GM19328 (cell line): ENCODE measurements around the gene ZNF214.
"Not testable (repeated sequence)": the region's sequence is repeated elsewhere in the genome, so short reads cannot be mapped to it uniquely, and the experiment has no call there.

ENCODE experiments used
- ATAC-seq: cut with Tn5 transposase; IDR thresholded peaks from one replicate; pipeline ENCODE4 v1.9.1; 2021; ENCODE audit warnings: mild to moderate bottlenecking, moderate library complexity; ENCODE audit not compliant: unreplicated experiment

Gene ZNF214

GRCh38 chr11:6991227-6991626 is 28.9 kb downstream of the ZNF214 start:
- ATAC-seq, result no peak

- ATAC-seq, result no peak
Observed at GRCh38 chr11:6988506-6988905, 31.6 kb downstream of the ZNF214 start.

- ATAC-seq, result no peak
Observed at GRCh38 chr11:6986487-6986886, 33.7 kb downstream of the ZNF214 start.

GRCh38 chr11:6979365-6979764 is 40.8 kb downstream of the ZNF214 start:
- no peak for ATAC-seq

- not testable (repeated sequence) for ATAC-seq
Observed at GRCh38 chr11:6969854-6970253, 50.3 kb downstream of the ZNF214 start.

- ATAC-seq, result no peak
Observed at GRCh38 chr11:6968816-6969215, 51.3 kb downstream of the ZNF214 start.

- ATAC-seq, result no peak
Observed at GRCh38 chr11:6962673-6963072, 57.5 kb downstream of the ZNF214 start.

GRCh38 chr11:6962141-6962540 is 58.0 kb downstream of the ZNF214 start:
- ATAC-seq, result no peak

GRCh38 chr11:6954248-6954647 is 65.9 kb downstream of the ZNF214 start:
- ATAC-seq, result not testable (repeated sequence)
